ENCODE measurements around the gene ZNF296.
"Not testable (repeated sequence)": the region's sequence is repeated elsewhere in the genome, so short reads cannot be mapped to it uniquely, and the experiment has no call there.

Gene ZNF296

DNA sequence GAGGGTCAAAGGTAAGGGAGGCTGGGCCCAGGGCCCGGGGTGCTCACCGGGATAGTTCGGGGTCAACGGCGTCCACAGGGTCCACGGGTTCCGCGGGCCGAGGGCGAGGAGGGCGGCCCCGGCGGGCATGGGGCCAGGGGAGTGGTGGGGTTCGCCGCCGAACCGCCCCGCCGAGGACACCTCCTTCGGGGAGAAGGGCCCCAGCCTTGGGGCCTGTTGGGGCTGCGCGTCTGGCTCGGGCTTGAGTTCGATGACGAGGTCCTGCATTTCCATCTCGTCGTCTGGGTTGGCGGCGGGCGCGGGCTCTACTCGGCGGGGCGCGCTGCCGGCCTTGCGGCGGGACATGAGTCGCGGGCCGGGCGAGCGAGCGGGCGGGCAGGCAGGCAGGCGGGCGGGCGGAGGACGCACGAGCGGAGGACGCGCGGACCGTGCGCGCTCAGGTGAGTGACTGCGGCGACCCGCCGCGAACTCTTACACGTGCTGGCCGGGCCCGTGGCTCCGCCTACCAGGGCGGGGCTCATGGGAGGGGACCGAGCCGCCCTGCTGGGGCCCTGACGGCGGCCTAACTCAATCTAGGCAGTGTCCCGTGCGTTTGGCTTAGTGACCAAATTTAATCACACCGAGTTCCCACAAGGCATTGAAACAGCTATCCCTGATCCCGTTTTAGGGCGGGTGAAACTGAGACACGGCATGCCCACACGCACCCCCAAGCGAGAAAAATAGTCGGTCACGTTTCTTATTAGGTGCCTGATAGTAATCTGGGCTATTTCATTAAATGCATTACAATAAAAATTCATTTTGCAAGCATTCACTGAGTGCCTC is at the start of gene ZNF296:
Gene ZNF296, minus strand, starts transcription at position 450 of the 822 bp plus-strand sequence. Its CDS starts 105 bp downstream, at position 345.
- DNase-seq (ENCODE audit: low read depth), result peak; percentile 54

DNA sequence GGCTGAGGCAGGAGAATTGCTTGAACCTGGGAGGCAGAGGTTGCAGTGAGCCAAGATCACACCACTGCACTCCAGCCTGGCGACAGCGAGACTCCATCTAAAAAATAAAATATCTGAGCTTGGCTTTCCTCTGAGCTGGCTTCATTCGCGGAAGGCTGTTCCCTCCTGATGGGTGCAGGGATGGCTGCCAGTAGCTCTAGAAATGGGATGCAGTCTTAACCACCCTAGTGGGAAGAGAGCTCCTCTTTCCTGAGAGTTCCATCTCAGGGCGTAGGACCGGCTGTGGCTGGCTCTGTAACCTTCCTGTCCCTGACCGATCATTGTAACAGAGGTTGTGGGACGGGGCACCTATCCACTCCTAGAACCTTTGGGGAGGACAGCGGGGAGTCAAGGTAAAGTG is 49.1 kb upstream of the ZNF296 start:
- DNase-seq (ENCODE audit: low read depth), result no peak

DNA sequence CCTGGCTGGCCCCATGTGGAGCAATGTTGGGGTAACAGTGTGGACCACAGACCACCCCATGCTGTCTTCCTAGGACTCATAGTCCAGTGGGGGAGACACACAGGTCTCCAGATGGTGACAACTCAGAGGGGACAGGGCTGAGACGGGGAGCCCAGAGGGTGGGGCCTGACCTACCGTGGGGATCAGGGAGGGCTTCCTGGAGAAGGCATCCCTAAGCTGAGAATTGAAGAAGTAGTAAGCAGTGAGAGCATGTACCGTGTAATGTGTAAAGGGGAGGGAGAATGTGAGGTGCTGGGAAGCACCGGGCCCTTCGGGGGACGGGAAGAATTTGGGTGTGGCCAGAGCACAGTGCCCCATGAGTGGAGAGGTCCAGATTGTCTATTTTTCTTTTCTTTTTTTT is 47.7 kb upstream of the ZNF296 start:
- no peak for DNase-seq (ENCODE audit: low read depth)

DNA sequence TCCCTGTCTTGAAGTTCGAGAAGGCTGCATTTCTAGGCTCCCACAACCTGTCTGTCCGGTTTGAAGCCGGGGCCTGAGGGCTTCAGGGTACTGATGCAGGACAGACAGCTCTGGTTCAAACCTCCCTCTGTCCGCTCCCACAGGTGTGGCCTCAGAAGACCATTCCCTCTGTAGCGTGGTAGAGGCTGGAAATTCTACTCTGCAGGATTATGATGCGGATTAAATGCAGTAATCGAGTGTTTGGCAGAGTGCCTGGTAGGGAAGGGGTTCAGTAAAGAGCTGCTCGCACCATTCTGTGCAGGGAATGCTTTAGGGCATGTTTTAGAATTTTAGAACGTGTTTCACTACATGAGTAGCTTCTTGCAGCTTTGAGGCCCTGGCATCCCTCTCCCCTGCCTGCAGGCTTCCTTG is 47.2 kb upstream of the ZNF296 start:
- no peak for DNase-seq (ENCODE audit: low read depth)

DNA sequence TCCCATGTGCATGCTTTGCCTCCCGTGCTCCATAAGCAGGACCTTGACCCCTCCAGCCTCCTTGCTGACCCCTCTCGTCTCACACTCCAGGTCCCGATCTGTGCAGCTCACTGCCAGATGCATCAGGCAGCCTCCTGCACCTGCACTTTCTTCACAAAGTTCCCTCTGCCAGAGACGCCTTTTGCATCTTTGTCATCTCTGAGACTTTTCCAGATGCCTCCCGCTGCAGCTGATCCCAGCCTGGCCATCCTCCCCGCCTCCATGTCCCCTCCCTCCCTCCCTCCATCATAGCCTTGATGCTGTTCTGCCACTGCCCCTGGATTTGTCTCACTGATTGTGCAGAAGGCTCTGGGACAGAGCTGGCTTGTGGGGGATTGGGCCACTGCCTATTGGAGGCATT is 46.6 kb upstream of the ZNF296 start:
- no peak for DNase-seq (ENCODE audit: low read depth)

DNA sequence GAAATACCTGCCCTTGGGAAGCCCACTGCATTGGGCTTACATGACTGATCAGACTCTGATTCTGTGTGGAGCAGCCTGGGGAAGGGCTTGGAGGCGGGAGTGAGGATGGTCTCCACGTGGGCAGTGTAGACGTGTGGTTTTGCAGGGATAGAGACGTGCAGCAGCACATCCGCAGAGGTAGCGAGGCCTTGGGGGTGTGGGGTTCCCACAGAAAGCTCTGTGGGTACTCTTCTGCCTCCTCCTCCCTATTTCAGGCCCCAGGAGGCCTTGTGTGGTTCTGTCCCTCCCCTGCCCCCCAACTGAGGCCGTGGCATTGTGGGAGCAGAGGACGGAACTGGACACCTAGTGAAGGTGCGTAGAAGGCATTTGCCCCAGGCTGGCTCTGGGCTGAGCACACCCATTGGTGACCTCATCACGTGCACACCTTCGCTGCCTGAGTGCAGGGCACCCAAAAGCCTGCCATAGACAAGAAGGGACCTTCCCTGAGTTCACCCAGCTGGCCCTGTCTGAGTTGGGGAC is 45.6 kb upstream of the ZNF296 start:
- DNase-seq (ENCODE audit: low read depth), result no peak

DNA sequence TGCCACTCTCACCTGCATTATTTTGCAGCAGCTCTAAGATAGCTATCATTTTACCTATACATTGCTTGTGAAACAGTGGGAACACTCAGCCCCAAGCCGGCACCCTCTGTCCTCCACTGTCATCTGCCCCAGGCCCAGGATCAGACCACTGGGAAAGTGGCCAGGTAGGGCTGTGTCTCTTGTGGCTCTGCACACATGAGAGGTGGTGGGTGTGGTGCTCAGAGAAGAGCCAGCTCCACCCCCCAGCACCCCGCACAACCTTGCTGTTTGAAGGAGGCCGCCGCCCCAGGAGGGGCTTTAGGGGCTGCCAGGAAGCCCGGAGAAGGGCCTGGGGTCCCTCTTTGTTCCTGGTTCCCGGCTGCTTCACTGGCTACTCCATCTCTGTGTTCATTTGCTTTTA is 43.3 kb upstream of the ZNF296 start:
- no peak for DNase-seq (ENCODE audit: low read depth)

DNA sequence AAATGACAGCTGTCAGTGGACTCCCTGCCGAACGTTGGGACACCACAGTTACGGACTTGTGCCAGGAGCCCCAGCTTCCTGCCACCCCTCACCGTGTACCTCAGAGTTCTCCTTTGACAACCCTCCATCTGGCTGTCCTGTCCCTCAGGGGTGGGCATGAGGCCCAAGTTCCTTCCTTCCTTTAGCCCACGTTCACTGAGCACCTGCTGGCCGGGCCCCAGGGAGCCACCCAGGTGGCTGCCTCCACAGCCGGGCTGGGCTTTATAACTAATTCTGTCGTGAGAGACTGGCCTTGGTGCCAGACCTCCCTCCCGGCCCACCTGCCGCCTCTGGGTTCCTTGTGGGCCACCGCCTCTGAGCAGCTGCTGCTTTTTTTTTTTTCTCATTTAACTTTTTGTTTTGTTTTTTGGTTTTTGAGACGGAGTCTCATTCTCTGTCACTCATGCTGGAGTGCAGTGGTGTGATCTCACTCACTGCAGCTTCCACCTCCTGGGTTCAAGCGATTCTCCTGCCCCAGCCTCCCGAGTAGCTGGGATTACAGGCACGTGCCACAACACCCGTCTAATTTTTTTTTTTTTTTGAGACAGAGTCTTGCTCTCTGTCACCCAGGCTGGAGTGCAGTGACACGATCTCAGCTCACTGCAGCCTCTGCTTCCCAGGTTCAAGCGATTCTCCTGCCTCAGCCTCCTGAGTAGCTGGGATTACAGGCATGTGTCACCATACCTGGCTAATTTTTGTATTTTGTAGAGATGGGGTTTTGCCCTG is 42.5 kb upstream of the ZNF296 start:
- DNase-seq (ENCODE audit: low read depth), result not testable (repeated sequence)

DNA sequence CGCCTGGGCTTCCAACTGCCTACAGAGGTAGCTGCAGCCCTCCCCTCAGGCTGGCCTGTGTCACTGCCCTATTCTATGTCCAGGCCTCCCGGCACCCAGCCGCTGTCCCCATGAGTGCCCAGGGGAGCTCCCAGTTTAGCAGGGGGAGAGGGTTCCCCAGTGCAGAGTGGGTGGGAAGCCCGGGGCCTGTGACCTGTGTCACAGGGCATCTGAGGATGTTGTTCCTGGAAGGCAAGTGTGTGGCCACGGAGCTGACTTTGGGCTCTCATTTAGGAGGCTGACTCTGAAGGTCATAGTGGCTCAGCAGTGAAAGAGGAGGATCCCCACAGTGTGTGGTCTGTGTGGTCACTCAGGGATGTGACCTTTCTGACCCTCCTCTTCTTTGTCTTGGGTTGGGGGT is 41.8 kb upstream of the ZNF296 start:
- DNase-seq (ENCODE audit: low read depth), result no peak

DNA sequence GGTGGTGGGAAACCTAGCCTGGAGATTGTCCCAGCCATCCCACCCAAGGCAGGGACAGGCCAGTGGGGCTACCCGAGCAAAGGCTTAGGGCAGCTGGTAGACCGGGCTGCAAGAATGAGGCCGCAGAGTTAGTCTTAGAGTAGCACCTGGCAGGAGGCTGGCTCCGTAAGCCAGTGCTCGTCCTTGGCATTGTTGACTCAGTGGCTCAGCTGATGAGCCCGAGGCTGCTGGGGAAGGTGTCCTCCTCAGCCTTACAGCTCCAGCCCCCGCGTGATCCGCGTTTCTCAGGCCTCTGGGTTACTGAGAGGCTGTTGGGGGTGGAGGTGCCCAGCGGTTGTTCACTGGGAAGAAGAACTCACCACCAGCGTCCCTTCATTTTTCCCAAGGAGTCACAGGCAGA is 41.4 kb upstream of the ZNF296 start:
- DNase-seq (ENCODE audit: low read depth), result no peak

DNA sequence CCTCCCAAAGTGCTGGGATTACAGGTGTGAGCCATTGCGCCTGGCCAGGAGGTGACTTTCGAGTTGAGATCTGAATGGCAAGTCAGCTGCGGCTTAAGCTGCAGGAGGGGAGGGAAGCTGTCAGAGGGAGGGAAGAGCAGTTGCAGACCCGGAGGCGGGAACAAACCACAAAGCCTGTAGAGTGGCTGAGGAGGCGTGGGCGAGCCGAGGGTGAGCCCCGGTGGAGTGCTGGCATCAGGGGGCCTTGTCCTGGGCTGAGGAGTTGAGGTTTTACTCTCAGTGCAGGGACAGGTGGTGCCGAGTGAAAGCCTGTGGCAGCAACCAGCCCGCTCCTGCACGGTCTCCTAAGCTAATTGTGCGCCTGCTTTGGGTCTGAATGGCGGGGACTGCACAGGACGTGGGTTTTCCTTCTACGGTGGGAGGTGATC is 40.9 kb upstream of the ZNF296 start:
- DNase-seq (ENCODE audit: low read depth), result no peak

DNA sequence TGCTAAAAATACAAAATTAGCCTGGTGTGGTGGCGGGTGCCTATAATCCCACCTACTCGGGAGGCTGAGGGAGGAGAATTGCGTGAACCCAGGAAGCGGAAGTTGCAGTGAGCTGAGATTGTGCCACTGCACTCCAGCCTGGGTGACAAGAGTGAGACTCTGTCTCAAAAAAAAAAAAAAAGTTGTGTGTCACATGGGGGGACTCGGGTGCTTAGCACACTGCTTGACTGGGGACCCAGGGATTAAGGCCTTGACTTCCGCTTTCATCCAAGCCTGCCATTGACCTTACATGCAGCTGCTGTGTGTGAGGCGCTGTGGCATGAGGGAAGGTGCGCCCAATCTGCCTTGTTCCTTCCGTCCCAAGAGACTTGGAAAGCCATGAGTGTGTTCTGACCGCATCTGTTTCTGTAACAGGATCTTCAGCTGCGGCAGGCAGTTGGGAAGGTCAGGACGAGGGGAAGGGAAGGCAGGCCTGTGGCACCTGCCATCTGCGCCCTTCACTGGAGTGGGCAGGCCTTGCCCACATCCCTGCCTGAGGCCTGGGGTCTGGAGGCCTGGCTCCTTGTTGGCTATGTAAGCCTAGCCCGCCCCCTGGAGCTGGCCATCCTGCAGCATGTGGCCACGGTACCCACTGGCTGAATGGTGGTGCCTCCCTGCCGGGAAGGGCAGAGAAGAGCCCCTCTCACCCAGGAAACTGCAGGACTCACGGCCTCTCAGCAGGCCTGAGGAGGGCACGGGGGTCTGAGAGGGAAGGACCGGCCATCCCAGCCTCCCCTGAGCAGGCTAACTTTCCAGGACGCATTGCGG is 39.7 kb upstream of the ZNF296 start:
- DNase-seq (ENCODE audit: low read depth), result no peak

DNA sequence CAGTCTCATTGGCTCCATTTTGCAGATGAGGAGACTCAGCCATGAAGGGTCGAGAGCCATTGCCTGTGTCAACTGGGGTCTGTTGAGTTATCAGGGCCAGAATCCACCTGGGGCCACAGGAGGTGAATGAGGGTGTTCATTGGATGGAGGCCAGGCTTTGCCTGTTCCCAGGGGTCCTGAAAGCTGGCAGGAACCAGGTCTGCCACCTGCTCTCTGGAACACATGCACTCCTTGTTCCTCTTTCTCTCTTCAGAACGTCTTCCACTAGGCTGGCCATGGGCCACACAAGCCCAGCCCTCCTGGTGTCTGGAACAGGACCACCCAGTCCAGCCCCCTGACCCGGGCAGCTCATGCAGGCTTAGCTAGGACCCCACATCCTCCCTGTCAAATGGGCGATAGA is 37.8 kb upstream of the ZNF296 start:
- DNase-seq (ENCODE audit: low read depth), result no peak

DNA sequence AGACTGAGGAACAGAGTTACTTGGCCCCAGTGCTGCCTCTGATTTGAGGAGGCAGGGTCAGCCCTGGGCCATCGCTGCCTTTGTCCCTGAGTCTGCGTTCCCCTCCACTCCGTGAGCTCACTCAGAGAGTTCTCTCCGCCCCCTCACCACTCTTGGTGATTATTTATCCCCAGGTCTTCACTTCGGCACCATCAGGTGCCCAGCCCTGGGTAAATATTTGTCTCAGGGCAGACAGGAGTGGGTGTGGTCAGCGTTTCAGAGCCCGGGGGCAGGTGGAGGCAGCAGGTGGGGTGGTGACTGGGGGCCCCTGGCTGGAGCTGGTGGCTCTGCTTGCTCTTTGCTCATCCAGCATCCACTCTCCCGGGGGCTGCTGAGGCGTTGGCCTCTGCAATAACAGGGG is 37.4 kb upstream of the ZNF296 start:
- no peak for DNase-seq (ENCODE audit: low read depth)

DNA sequence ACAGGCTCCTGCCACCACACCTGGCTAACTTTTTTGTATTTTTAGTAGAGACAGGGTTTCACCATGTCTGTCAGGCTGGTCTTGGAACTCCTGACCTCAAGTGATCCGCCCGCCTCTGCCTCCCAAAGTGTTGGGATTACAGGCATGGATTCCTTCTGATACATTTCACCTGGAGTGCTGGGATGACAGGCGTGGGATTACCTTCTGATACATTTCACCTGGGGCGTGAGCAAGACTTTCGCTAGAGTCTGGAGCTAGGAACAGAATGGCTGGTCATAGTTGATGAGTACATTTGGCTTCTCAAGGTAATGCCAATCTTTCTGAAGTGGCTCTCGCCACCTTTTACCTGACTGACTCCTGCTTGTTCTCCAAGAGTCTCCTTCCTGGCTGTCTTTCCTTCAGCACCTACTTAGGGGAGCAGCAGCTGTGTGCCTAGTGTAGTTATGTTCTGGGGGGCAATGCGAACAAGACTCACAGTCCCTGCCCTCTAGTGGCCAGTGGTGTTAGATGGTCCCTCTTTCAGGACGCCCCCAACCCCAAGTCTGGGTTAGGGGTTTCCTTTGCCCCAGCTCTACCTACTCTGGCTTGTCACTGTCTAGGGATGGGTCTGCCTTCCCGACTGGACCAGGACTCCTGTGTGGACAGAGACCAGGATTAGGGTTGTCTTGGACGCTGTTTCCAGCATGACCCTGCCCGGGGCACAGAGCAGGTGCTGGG is 36.0 kb upstream of the ZNF296 start:
- no peak for DNase-seq (ENCODE audit: low read depth)

DNA sequence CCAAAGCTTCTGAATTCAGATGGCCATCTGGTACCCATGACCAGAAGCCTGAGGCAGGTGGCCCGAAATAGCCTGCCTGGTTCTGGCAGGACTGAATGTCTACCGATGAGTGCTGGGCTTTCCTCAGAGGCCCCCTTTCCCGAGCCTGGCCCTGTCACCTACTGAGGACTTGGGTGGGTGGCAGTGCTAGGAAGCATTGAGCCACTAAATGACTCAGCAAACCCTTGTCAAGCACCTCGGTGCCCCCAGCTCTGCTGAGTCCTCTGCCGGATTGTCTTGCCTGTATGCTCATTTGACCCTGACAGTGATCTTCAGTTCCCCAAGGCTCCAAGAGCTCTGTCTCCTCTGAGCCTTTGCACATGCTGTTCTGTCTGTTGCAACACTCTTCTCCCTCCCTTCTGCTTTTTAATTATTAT is 34.6 kb upstream of the ZNF296 start:
- DNase-seq (ENCODE audit: low read depth), result no peak

DNA sequence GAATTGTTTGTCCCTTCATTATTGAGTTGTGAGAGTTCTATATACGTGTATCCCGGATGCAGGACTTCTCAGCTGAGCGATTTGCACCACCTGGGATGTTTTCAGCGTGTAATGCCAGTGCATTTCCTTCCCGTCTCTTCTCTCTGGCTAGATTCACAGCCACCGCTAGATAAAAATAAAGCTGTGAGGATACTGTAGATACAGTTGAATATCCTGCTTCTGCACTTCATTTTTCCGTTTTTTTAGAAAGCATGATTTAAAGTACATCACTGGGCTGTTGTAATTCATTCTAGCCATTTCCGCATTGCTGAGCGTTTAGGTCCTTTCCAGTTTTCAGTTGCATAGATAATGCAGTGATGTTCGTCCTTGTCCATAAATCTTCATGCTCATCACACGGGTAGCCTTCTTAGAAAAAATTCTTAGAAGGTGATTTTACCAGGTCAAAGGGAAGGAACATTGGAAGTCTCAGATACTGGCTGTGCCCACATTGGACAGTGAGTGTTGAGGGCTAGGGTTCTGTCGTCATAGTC is 31.4 kb upstream of the ZNF296 start:
- DNase-seq (ENCODE audit: low read depth), result no peak

DNA sequence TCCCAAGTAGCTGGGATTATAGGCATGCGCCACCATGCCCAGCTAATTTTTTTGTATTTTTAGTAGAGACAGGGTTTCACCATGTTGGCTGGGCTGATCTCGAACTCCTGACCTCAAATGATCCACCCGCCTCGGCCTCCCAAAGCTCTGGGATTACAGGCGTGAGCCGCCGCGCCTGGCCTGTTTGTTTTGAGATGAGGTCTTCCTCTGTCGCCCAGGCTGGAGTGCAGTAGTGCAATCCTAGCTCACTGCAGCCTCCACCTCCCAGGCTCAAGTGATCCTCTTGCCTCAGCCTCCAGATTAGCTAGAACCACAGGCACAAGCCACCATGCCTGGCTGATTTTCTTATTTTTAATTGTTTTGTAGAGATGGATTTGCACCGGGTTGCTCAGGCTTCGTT is 30.1 kb upstream of the ZNF296 start:
- not testable (repeated sequence) for DNase-seq (ENCODE audit: low read depth)

DNA sequence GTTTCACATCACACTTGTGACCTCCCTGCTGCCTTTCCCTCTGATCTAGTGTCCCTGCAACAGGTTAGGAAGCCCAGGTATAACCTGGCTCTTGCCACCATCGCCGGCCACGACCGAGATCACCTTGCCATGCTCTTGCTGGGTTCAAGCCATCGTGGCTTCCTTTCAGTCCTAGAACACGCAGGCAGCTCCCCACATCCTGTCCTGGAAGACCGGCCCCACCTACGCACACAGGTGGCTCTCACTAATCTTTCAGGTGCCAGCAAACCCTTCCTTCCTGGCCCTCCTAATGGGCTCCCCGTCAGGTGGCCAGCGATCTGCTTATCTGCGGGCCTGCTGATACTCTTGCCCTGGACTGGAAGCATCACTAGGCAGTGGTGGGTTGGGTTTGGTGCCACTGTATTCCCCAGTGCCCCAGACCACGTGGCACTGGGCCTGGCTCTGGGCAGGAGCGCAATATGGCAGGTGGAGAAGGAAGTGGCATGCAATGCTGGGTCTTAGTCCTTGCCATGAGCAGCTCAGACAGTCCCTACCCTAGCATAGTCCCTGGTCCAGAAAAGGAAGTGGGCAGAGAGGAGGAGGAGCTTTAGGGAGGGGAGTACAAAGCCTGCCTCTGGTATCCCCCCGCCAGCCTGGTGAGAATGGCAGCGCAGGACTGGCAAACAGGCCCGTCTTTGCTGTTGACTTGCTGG is 28.5 kb upstream of the ZNF296 start:
- no peak for DNase-seq (ENCODE audit: low read depth)

DNA sequence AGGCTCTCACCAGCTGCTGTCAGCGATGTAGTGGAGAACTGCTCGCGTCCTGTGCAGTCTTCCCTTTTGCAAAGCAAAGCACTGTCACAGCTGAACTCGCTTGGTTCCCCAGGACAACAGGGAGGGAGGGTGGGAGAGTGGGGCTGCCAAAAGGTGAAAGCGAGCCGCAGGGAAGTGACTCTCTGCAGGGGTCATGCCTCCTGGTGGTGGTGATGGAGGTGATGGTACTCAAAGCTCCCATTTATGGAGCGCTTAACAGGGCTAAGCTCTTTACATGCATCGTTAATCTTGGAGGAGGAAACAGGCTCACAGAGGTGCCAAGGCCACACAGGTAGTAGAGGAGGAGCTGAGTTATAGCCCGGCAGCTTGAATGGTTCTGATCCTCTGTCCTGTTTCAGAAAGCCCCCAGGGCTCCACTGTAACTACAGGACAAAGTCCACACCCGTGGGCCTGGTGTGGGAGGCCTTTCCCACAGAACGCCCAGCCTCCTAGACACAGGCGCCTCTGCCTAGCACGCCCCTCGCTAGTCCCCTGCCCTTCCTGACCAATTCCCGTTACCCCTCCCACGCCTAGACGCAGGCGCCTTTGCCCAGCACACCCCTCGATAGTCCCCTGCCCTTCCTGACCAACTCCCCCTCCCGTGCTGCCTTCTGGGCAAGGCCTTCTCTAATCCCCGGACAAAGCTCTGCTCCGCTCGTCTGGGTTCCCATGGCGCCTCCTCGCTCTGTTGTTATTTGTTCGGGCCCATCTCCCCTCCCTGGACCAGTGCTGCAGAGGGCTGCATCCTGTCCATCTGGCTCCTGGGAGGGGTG is 27.4 kb upstream of the ZNF296 start:
- no peak for DNase-seq (ENCODE audit: low read depth)

Measured in stimulated activated CD8-positive, alpha-beta memory T cell treated with anti-CD3 and anti-CD28 coated beads, Interleukin-15, amount 100 ng/mL, for 1 hour (primary cell).